ENCODE measurements around the gene TMEM132E.

The TMEM132E gene

DNA sequence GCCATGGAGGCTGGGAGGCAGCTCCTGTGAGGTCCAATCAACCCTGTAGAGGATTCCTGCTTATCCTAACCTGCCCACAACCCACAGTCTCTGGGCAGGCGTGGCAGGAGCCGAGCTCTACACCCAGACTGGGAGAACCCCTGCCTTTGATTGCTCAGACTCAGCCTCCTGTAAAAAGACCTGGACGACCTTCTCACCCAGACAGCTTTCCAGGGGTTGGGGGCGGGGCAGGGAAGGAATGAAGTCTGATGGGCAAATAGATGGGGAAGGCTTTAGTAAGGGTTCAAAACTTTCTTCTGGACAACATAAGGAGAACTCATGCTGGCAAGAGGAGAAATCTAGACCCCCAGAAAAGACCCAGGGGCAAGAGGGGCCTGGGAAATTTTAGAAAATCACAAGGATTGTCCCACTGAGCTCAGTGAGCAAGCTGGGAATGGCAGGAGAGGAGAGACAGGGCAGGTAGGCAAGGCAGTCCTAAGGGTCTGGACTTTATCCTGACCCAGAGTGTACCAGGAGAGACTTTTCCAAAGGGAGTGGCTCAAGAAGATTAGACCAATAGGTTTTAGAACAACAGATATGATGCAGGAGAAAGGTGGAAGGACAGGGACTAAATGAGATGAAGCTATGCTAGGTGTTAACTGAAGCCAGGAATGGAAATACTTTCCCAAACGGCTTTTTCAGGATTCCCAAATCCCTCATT lies 70.8 kb downstream of the TMEM132E start:
- Mint-ChIP-seq H3K4me3 (no peak overlapping the region), H3K27ac (no peak overlapping the region), H3K27me3 (ENCODE audit: low read depth, poor library complexity) (peaks cover 70% of the 10 kb centered on the region), H3K9me3 (no peaks in the 10 kb centered on the region), H3K36me3 (ENCODE audit: low read depth) (no peaks in the 10 kb centered on the region), H3K4me1 (peaks cover 2% of the 10 kb centered on the region)
- TF ChIP-seq, protein P1, sequence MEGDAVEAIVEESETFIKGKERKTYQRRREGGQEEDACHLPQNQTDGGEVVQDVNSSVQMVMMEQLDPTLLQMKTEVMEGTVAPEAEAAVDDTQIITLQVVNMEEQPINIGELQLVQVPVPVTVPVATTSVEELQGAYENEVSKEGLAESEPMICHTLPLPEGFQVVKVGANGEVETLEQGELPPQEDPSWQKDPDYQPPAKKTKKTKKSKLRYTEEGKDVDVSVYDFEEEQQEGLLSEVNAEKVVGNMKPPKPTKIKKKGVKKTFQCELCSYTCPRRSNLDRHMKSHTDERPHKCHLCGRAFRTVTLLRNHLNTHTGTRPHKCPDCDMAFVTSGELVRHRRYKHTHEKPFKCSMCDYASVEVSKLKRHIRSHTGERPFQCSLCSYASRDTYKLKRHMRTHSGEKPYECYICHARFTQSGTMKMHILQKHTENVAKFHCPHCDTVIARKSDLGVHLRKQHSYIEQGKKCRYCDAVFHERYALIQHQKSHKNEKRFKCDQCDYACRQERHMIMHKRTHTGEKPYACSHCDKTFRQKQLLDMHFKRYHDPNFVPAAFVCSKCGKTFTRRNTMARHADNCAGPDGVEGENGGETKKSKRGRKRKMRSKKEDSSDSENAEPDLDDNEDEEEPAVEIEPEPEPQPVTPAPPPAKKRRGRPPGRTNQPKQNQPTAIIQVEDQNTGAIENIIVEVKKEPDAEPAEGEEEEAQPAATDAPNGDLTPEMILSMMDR (IDR thresholded peaks at IDR 0.05) = no peak
- no peak for DNase-seq

DNA sequence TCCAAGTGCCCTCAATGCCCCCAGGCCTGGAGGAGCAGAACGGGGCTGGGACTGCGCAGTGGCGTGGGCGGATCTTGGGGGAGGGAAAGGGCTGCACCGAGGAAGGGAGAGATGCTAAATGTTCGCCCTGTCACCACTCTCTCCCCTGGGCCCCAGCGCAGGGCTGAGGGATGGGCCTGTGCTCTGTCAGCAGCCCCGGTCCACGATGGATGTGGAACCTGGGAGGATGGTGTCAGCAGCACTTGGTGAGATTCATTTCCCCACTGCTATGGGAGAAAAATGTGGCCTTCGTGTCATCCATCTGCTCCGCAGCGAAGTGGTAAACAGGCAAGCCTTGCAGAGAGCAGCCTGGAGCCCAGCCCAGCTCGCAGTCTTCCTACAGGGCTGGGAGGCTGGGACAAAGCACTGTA lies 72.0 kb downstream of the TMEM132E start:
- Mint-ChIP-seq H3K27ac (no peak overlapping the region), H3K4me3 (no peak overlapping the region)
- TF ChIP-seq, protein P1 (IDR thresholded peaks at IDR 0.05) = no peak

DNA sequence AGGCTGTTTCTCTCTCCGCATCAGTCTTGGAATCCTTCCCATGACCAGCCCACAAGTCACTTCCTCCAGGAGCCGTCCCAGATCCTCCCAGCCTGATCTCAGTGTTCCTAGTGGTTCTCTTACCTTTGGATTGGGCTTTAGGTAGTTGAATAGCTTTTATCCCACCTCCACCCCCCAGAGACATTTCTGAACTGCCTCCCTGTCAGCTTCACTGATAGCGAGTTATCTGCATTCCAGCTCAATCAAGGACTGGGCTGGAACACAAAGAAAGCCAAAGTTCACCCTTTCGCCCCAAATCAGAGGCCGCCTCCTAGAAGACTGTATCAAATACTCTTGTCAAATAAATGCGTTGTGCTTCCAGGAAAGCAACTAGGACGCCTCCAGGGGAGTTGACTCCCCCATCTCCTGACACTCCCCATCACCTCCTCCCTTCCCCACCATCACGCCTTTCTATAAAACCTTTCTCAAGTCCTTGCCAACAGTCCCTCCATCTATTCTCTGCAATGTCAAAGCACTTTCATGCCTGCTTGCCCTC lies 72.7 kb downstream of the TMEM132E start:
- H3K27ac Mint-ChIP-seq = no peak overlapping the region
- no peak for DNase-seq
- H3K9me3 Mint-ChIP-seq = no peaks in the 10 kb centered on the region
- TF ChIP-seq, protein P1 (IDR thresholded peaks at IDR 0.05) = no peak
- peaks cover 59% of the 10 kb centered on the region for H3K27me3 Mint-ChIP-seq (ENCODE audit: low read depth, poor library complexity)
- no peaks in the 10 kb centered on the region for H3K36me3 Mint-ChIP-seq (ENCODE audit: low read depth)
- no peak overlapping the region for H3K4me3 Mint-ChIP-seq
- no peaks in the 10 kb centered on the region for H3K4me1 Mint-ChIP-seq

More for the DNA sequence above, 72.0 kb downstream of the TMEM132E start:
- Mint-ChIP-seq H3K36me3 (ENCODE audit: low read depth) (no peaks in the 10 kb centered on the region), H3K9me3 (no peaks in the 10 kb centered on the region), H3K27me3 (ENCODE audit: low read depth, poor library complexity) (peaks cover 62% of the 10 kb centered on the region), H3K4me1 (no peaks in the 10 kb centered on the region)
- no peak for DNase-seq

DNA sequence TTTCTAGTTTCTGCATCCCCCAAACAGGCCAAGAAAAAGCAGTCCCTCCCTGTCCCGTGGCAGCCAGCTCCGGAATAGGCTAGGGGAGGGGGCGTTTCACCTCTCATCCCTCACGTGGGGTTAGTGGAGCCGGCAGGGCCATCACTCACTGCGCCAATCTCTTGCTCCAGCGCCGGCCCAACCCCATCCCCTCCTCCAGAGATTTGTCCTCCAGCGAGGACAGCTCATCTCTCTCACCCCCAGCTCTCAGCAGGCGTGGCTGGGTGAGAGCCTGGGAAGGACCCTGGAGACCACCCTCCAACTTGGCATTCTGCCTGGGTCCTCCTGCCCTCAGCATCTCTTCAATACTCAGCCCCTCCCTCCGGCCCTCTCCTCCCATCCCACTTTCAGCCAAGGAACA lies 74.1 kb downstream of the TMEM132E start:
- Mint-ChIP-seq H3K27me3 (ENCODE audit: low read depth, poor library complexity) (peaks cover 57% of the 10 kb centered on the region), H3K4me3 (no peak overlapping the region), H3K27ac (no peak overlapping the region), H3K4me1 (no peaks in the 10 kb centered on the region), H3K9me3 (no peaks in the 10 kb centered on the region), H3K36me3 (ENCODE audit: low read depth) (no peaks in the 10 kb centered on the region)
- TF ChIP-seq, protein P1 (IDR thresholded peaks at IDR 0.05) = no peak
- DNase-seq = no peak

DNA sequence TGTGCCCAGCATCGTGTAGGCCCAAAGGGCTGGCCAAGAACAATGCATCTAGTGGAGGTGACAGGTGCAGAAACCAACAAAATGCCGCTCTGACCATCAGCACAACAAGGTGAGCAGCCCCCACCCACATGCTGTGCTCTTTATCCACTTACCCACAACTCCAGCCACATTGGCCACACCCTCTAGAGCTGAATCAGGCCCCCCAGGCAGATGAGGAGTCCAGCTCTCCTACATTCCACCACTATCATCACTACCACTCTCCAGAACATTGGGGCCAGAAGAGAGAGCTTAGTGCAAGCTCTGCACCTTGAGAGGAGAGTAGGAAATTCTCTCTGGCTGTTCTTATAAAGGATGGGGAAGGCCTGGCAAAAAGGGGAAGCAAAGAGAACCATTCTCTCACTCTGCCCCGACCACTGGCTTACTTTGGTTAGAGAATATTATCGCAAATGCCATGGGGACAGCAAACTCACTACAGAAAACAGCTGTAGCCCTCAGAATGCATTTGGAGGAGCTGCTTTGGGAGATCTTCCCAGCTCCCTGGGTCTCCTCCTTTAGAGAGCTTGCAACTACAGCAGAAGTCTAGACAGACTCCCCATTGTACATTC lies 75.0 kb downstream of the TMEM132E start:
- Mint-ChIP-seq H3K4me1 (no peaks in the 10 kb centered on the region), H3K27me3 (ENCODE audit: low read depth, poor library complexity) (peaks cover 55% of the 10 kb centered on the region), H3K9me3 (no peaks in the 10 kb centered on the region), H3K36me3 (ENCODE audit: low read depth) (no peaks in the 10 kb centered on the region), H3K4me3 (no peak overlapping the region), H3K27ac (no peak overlapping the region)
- TF ChIP-seq, protein P1 (IDR thresholded peaks at IDR 0.05) = no peak
- no peak for DNase-seq
